H9 (cell line): ENCODE data around the gene SMIM20. TPM values are rescaled to one million over a fixed set of nuclear protein-coding genes. Genes with fewer than 3 reads are reported as not detected.
A peak's percentile ranks its signal among the peaks of the same experiment; 100 is the strongest.

Experiments used
- DNase-seq: peaks from one replicate; pipeline ENCODE4 v3.0.0-alpha.2; 2017
- H2AFZ ChIP-seq: one replicate; pipeline ENCODE4 v1.6.1; 2013; ENCODE audit warnings: mild to moderate bottlenecking, low read length, control low read depth, moderate library complexity
- H2AK5ac ChIP-seq: 2 replicates; pipeline ENCODE4 v1.6.1; 2013; ENCODE audit warnings: low read length, control low read depth, mixed read lengths; ENCODE audit not compliant: insufficient read length
- H2BK120ac ChIP-seq: one replicate; pipeline ENCODE4 v1.6.1; 2013; ENCODE audit warnings: low read depth, mild to moderate bottlenecking, low read length, control low read depth, inconsistent platforms; ENCODE audit not compliant: poor library complexity, severe bottlenecking
- H2BK12ac ChIP-seq: 2 replicates; pipeline ENCODE4 v1.6.1; 2013; ENCODE audit warnings: low read length, control low read depth, mixed read lengths, low read depth; ENCODE audit not compliant: insufficient read length
- H2BK15ac ChIP-seq: 2 replicates; pipeline ENCODE4 v1.6.1; 2013; ENCODE audit warnings: low read depth, low read length, control low read depth
- H2BK20ac ChIP-seq: one replicate; pipeline ENCODE4 v1.6.1; 2013; ENCODE audit warnings: low read depth, mild to moderate bottlenecking, low read length, control low read depth, inconsistent platforms; ENCODE audit not compliant: poor library complexity, severe bottlenecking
- H2BK5ac ChIP-seq: 2 replicates; pipeline ENCODE4 v1.6.1; 2013; ENCODE audit warnings: low read length, control low read depth, mixed read lengths; ENCODE audit not compliant: insufficient read length
- H3K14ac ChIP-seq: 2 replicates; pipeline ENCODE4 v1.6.1; 2013; ENCODE audit warnings: low read length, control low read depth; ENCODE audit not compliant: insufficient read depth
- H3K18ac ChIP-seq: 2 replicates; pipeline ENCODE4 v1.6.1; 2013; ENCODE audit warnings: low read depth, mild to moderate bottlenecking, mixed read lengths, low read length, control low read depth; ENCODE audit not compliant: insufficient read length
- H3K23ac ChIP-seq: 2 replicates; pipeline ENCODE4 v1.6.1; 2013; ENCODE audit warnings: low read length, control low read depth, mixed read lengths, low read depth; ENCODE audit not compliant: insufficient read length
- H3K23me2 ChIP-seq: 2 replicates; pipeline ENCODE4 v1.6.1; 2013; ENCODE audit warnings: low read depth, mild to moderate bottlenecking, mixed read lengths, low read length, control low read depth; ENCODE audit not compliant: insufficient read length, poor library complexity, severe bottlenecking
- H3K27ac ChIP-seq: 2 replicates; pipeline ENCODE4 v1.5.1; 2013; ENCODE audit warnings: low read length, control low read depth, mixed read lengths, low read depth; ENCODE audit not compliant: insufficient read length
- H3K27me3 ChIP-seq: 2 replicates; pipeline ENCODE4 v1.6.1; 2013; ENCODE audit warnings: low read length, control low read depth, inconsistent platforms; ENCODE audit not compliant: insufficient read depth
- H3K4ac ChIP-seq: 2 replicates; pipeline ENCODE4 v1.6.1; 2013; ENCODE audit warnings: low read depth, mild to moderate bottlenecking, control low read depth, inconsistent platforms, low read length, moderate library complexity
- H3K4me1 ChIP-seq: 2 replicates; pipeline ENCODE4 v1.6.1; 2013; ENCODE audit warnings: low read length, control low read depth, inconsistent platforms; ENCODE audit not compliant: insufficient read depth
- H3K4me2 ChIP-seq: 2 replicates; pipeline ENCODE4 v1.6.1; 2013; ENCODE audit warnings: low read length, control low read depth, mixed read lengths; ENCODE audit not compliant: insufficient read length, insufficient read depth
- H3K56ac ChIP-seq: 2 replicates; pipeline ENCODE4 v1.6.1; 2013; ENCODE audit warnings: low read depth, mild to moderate bottlenecking, mixed read lengths, low read length, control low read depth; ENCODE audit not compliant: insufficient read length
- H3K79me1 ChIP-seq: 2 replicates; pipeline ENCODE4 v1.6.1; 2013; ENCODE audit warnings: low read depth, mild to moderate bottlenecking, moderate library complexity, low read length, control low read depth, inconsistent platforms; ENCODE audit not compliant: insufficient read depth, poor library complexity, severe bottlenecking
- H3K79me2 ChIP-seq: 2 replicates; pipeline ENCODE4 v1.6.1; 2013; ENCODE audit warnings: low read length, control low read depth, inconsistent platforms; ENCODE audit not compliant: insufficient read depth
- H3K9ac ChIP-seq: 2 replicates; pipeline ENCODE4 v1.6.1; 2013; ENCODE audit warnings: low read length, control low read depth, mixed read lengths; ENCODE audit not compliant: insufficient read length; ENCODE audit errors: extremely low read depth
- H3K9me3 ChIP-seq: one replicate; pipeline ENCODE4 v1.6.1; 2013; ENCODE audit warnings: low read depth, low read length, inconsistent platforms; ENCODE audit not compliant: control insufficient read depth
- H3T11ph ChIP-seq: one replicate; pipeline ENCODE4 v1.6.1; 2013; ENCODE audit warnings: mild to moderate bottlenecking, low read length, control low read depth, inconsistent platforms
- H4K20me1 ChIP-seq: one replicate; pipeline ENCODE4 v1.6.1; 2013; ENCODE audit not compliant: control insufficient read depth, insufficient read length, insufficient read depth
- H4K5ac ChIP-seq: 2 replicates; pipeline ENCODE4 v1.6.1; 2013; ENCODE audit warnings: low read depth, mild to moderate bottlenecking, mixed read lengths, low read length, control low read depth; ENCODE audit not compliant: insufficient read length
- H4K8ac ChIP-seq: replicated peaks from 2 replicates; pipeline ENCODE4 v1.6.1; 2013; ENCODE audit warnings: low read length, control low read depth, mixed read lengths, low read depth; ENCODE audit not compliant: insufficient read length
- H4K91ac ChIP-seq: 2 replicates; pipeline ENCODE4 v1.6.1; 2013; ENCODE audit warnings: low read depth, mild to moderate bottlenecking, moderate library complexity, mixed read lengths, low read length, control low read depth; ENCODE audit not compliant: insufficient read length
- H3K27ac Mint-ChIP-seq, 3 experiments: 2 replicates in 2 of 3; 3 replicates in 1 of 3; pipeline ENCODE4 v1.8.0; 2020 to 2021; ENCODE audit warnings: mixed read lengths in 3 of 3, mild to moderate bottlenecking in 1 of 3, moderate library complexity in 1 of 3
- H3K27me3 Mint-ChIP-seq: 2 replicates; pipeline ENCODE4 v1.8.0; 2021; ENCODE audit warnings: low read depth, mild to moderate bottlenecking, moderate library complexity, mixed read lengths
- H3K36me3 Mint-ChIP-seq, 3 experiments: 2 replicates in 2 of 3; 3 replicates in 1 of 3; pipeline ENCODE4 v1.8.0; 2020 to 2021; ENCODE audit warnings: low read depth in 3 of 3, mixed read lengths in 3 of 3; ENCODE audit not compliant: insufficient read depth in 1 of 3
- H3K4me1 Mint-ChIP-seq, 2 experiments: 2 replicates each; pipeline ENCODE4 v1.8.0; 2020; ENCODE audit warnings: mixed read lengths in 2 of 2
- H3K4me3 Mint-ChIP-seq, 2 experiments: 2 replicates in 1 of 2; 3 replicates in 1 of 2; pipeline ENCODE4 v1.8.0; 2020 to 2021; ENCODE audit warnings: mild to moderate bottlenecking in 2 of 2, mixed read lengths in 2 of 2, moderate library complexity in 1 of 2
- H3K9me3 Mint-ChIP-seq, 2 experiments: 2 replicates in 1 of 2; 3 replicates in 1 of 2; pipeline ENCODE4 v1.8.0; 2020; ENCODE audit warnings: mild to moderate bottlenecking in 2 of 2, mixed read lengths in 2 of 2, moderate library complexity in 1 of 2
- WGBS: extraction: QIAGEN DNeasy Blood & Tissue Kit; methylation state at CpG from one replicate; pipeline ENCODE4 v1.1.7; 2013; ENCODE audit warnings: missing lambda C conversion rate, low lambda C conversion rate, mixed read lengths; ENCODE audit not compliant: insufficient read length; ENCODE audit errors: extremely low coverage; 5-methylcytosine and 5-hydroxymethylcytosine counted together
- total RNA-seq: library from RNA; stranded (reverse); gene quantifications from 2 replicates; pipeline ENCODE4 v1.2.1, GENCODE V29; 2021
- TF ChIP-seq, protein P1 (sequence below): fragments of 200-600 bp; sonication (generic); conservative IDR thresholded peaks from 3 replicates; pipeline ENCODE4 v1.8.0; 2021; ENCODE audit warnings: antibody characterized with exemption, mild to moderate bottlenecking

The SMIM20 gene
- total RNA-seq, 1 experiment from 2014 or later = 40.2 TPM

DNA sequence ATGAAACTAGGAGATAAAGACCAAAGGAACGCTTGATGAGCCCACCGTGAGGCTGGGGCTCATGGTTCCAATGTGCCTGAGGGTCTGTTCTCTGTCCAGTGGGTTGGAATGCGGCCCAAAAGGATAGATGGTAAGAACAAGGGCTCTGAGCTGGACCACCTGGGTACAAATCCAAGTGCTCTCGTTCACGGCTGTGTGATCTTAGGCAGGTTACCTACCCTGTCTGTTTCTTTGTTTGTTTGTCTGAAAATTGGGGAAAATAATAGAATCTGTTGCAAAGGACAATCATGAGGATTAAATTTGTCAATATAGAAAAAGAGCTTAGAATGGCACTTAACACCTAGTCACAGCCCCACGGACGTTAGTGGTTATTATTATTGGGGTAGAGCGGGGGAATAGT lies 36.0 kb downstream of the SMIM20 start:
- no peak overlapping the region for H3K4me3 Mint-ChIP-seq
- Histone ChIP-seq H2BK120ac (no peak overlapping the region), H3K4me2 (no peak overlapping the region), H4K20me1 (no peaks in the 10 kb centered on the region), H3K79me2 (no peaks in the 10 kb centered on the region), H4K8ac (no peak overlapping the region), H3T11ph (no peak overlapping the region), H2BK12ac (peak overlapping the region; percentile 77), H3K9ac (no peak overlapping the region), H3K4me1 (peaks cover 6% of the 10 kb centered on the region; the same call in 1 of the 2 replicates), H3K56ac (no peak overlapping the region), H3K79me1 (no peaks in the 10 kb centered on the region), H2BK15ac (no peak overlapping the region), H3K27me3 (no peaks in the 10 kb centered on the region), H3K23ac (no peak overlapping the region), H3K4ac (no peak overlapping the region), H4K91ac (no peak overlapping the region), H3K18ac (no peak overlapping the region), H4K5ac (no peak overlapping the region), H3K23me2 (no peaks in the 10 kb centered on the region), H3K27ac (no peak overlapping the region), H2AK5ac (no peak overlapping the region), H2BK20ac (no peak overlapping the region), H2BK5ac (no peak overlapping the region), H3K9me3 (no peaks in the 10 kb centered on the region), H2AFZ (no peak overlapping the region), H3K14ac (no peak overlapping the region)
- peaks cover 18% of the 10 kb centered on the region for H3K27me3 Mint-ChIP-seq
- no CpG with 5 or more reads among the region's 8 CpGs for WGBS
- TF ChIP-seq, protein P1, sequence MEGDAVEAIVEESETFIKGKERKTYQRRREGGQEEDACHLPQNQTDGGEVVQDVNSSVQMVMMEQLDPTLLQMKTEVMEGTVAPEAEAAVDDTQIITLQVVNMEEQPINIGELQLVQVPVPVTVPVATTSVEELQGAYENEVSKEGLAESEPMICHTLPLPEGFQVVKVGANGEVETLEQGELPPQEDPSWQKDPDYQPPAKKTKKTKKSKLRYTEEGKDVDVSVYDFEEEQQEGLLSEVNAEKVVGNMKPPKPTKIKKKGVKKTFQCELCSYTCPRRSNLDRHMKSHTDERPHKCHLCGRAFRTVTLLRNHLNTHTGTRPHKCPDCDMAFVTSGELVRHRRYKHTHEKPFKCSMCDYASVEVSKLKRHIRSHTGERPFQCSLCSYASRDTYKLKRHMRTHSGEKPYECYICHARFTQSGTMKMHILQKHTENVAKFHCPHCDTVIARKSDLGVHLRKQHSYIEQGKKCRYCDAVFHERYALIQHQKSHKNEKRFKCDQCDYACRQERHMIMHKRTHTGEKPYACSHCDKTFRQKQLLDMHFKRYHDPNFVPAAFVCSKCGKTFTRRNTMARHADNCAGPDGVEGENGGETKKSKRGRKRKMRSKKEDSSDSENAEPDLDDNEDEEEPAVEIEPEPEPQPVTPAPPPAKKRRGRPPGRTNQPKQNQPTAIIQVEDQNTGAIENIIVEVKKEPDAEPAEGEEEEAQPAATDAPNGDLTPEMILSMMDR = no peak
- DNase-seq = no peak
- no peaks in the 10 kb centered on the region for H3K9me3 Mint-ChIP-seq
- H3K36me3 Mint-ChIP-seq = no peaks in the 10 kb centered on the region
- no peak overlapping the region for H3K27ac Mint-ChIP-seq
- peaks cover 50 to 61% of the 10 kb centered on the region in 2 experiments for H3K4me1 Mint-ChIP-seq
